GM12891 (cell line): Measurements from ENCODE around the gene MMP8.
A peak's percentile ranks its signal among the peaks of the same experiment; 100 is the strongest.

Source experiments
- DNase-seq: peaks from one replicate; pipeline ENCODE4 v3.0.0; 2011; ENCODE audit warnings: low spot score; ENCODE audit not compliant: insufficient read length
- FAIRE-seq: peaks from 2 replicates; lab custom pipeline; 2011; peaks lifted over from hg19 to GRCh38; lab: Jason Lieb, UNC
- PAX5 ChIP-seq: IDR thresholded peaks from 2 replicates; pipeline ENCODE4 v1.6.1; 2011; ENCODE audit warnings: low read length, moderate library complexity, mild to moderate bottlenecking; ENCODE audit not compliant: insufficient read depth, severe bottlenecking
- POLR2A ChIP-seq: IDR thresholded peaks from 2 replicates; pipeline ENCODE4 v1.6.1; 2011; ENCODE audit warnings: low read depth, low read length, control low read depth
- POLR2AphosphoS5 ChIP-seq: IDR thresholded peaks from 2 replicates; pipeline ENCODE4 v1.6.1; 2011; ENCODE audit warnings: low read depth, low read length, control low read depth
- POU2F2 ChIP-seq: IDR thresholded peaks from 2 replicates; pipeline ENCODE4 v1.6.1; 2011; ENCODE audit warnings: low read depth, mild to moderate bottlenecking, control low read depth, low read length, moderate library complexity
- SPI1 ChIP-seq: IDR thresholded peaks from 2 replicates; pipeline ENCODE4 v1.6.1; 2011; ENCODE audit warnings: low read depth, low read length, control low read depth
- TAF1 ChIP-seq: IDR thresholded peaks from 2 replicates; pipeline ENCODE4 v1.6.1; 2011; ENCODE audit warnings: low read depth, low read length, control low read depth

MMP8 gene

DNA sequence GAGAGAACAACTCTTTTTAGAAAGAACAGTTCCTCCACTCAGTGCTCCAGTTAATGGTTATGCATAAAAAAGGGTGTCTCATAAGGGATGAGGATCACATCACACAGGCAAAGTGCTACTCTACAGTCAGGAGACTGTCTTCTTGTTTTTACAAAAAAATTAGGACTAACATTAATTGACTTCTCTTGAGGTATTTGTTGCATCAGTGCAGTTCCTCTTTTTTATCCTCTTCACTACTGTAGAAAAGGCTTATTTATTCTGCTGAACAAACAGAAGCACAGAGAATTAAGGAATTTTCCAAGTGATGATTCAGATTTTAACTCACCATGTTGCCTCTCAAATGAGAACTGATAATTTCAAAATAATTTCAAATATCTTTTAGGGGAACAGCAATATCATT is 1.9 kb downstream of the MMP8 start:
- no peak for DNase-seq
- no peak for FAIRE-seq
- TF ChIP-seq PAX5 (no peak), POU2F2 (no peak), POLR2A (no peak), SPI1 (peak; percentile 61; the same call in 1 of the 2 replicates)

- TF ChIP-seq POU2F2 = no peak
- TF ChIP-seq POLR2AphosphoS5 = no peak
- TF ChIP-seq SPI1 = no peak
- TF ChIP-seq TAF1 = no peak
- TF ChIP-seq PAX5 = no peak
- TF ChIP-seq POLR2A = no peak
- DNase-seq (no peak), FAIRE-seq (no peak)
These were observed 5.0 kb downstream of the MMP8 start for GRCh38 chr11:102719620-102720277.

- FAIRE-seq (no peak), DNase-seq (no peak)
- TF ChIP-seq POU2F2 (no peak), SPI1 (no peak), PAX5 (no peak), POLR2AphosphoS5 (no peak), TAF1 (no peak), POLR2A (no peak)
These were observed 7.5 kb downstream of the MMP8 start for GRCh38 chr11:102717280-102717679.

DNA sequence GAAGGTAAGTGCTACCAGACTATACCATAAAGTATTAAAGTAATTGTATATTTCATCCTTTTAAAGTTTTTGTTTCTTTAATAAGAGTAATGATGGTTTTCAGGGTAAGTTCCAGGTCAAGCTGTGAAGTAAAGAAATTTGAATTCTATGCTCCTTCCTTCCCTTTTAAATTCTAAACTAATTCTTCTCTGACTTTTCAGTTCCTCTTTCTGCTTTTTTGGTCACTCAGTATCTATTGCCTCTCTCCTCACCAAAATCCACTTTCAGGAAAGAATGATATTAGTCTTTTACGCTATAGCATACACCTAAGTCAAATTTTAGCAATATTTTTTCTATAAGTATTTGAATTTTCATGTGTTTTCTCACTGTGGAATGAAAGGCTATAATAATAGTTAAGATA is 8.2 kb downstream of the MMP8 start:
- FAIRE-seq (no peak), DNase-seq (no peak)

GRCh38 chr11:102712137-102712536 is 12.6 kb downstream of the MMP8 start:
- TF ChIP-seq POLR2AphosphoS5 (no peak), SPI1 (no peak), PAX5 (no peak)
- FAIRE-seq (no peak), DNase-seq (no peak)

More for the DNA sequence above, 8.2 kb downstream of the MMP8 start:
- TF ChIP-seq TAF1 (no peak), POU2F2 (no peak), POLR2A (no peak), PAX5 (no peak), SPI1 (peak; percentile 91), POLR2AphosphoS5 (no peak)

DNA sequence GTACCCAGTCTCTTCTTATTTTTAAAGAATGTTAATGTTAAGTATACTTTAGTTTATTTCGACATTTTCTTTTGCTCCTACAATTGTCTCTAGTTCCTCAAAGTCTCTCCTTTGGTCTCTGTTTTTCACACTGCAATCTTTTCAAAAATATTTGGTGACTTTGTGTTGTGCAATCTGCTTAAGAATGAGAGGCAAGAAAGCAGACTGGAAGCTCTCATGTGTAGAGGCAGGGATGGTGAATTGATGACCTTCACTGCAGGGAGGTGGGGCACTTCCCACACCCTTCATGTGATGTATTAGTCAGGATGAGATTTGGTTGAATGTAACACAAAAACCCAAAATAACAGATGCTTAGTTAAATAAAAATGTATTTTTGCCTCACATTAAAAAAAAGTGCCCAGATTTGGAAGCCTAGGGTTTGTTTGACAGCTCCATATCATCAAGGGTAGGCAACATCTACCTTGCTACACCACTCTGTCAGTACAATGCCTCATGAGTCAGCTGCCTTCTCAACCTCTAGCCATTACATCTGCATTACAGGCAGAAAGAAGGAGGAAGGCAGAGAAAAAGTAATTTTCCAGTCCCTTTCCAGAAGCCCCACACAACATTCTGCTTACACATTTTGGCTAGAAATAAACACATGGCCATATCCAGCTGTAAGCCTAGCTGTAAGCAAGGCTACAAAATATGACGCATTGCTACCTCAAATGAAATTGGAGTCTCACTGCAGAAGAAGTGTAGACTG is 15.4 kb downstream of the MMP8 start:
- no peak for TF ChIP-seq POLR2AphosphoS5
- no peak for TF ChIP-seq PAX5
- TF ChIP-seq POLR2A = no peak
- TF ChIP-seq SPI1 = no peak
- no peak for TF ChIP-seq TAF1
- no peak for TF ChIP-seq POU2F2
- FAIRE-seq (no peak), DNase-seq (no peak)

DNA sequence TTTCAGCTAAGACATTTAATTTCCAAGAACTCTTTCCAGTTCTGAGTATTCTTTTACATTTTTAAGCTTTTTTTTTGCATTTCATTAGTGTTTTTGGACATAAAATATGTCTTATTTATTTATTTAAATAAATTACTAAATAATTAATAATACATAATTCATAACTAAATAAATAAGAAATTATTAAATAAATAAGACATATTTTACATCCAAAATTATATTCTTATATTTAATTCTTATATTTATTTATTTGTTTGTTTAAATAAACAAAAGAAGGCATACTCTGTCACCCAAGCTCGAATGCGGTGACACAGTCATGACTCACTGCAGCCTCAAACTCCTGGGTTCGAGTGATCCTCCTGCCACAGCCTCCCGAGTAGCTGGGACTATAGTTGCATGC is 16.1 kb downstream of the MMP8 start:
- TF ChIP-seq TAF1 = no peak
- no peak for TF ChIP-seq PAX5
- no peak for TF ChIP-seq POU2F2
- TF ChIP-seq POLR2A = no peak
- no peak for TF ChIP-seq SPI1
- TF ChIP-seq POLR2AphosphoS5 = no peak
- no peak for FAIRE-seq
- no peak for DNase-seq

- DNase-seq (no peak), FAIRE-seq (no peak)
- TF ChIP-seq TAF1 = no peak
- no peak for TF ChIP-seq SPI1
- TF ChIP-seq PAX5 = no peak
- TF ChIP-seq POU2F2 = no peak
- TF ChIP-seq POLR2AphosphoS5 = no peak
- no peak for TF ChIP-seq POLR2A
These were observed 19.1 kb downstream of the MMP8 start, which contains the start of gene MMP27 for GRCh38 chr11:102705626-102706025. MMP27 (minus strand) TSS chr11:102705769; CDS start chr11:102705714, 55 bp downstream.

GRCh38 chr11:102704841-102705240 is 19.9 kb downstream of the MMP8 start:
- TF ChIP-seq TAF1 (no peak), POU2F2 (no peak), SPI1 (no peak), PAX5 (no peak), POLR2AphosphoS5 (no peak), POLR2A (no peak)
- DNase-seq (no peak), FAIRE-seq (no peak)

- no peak for TF ChIP-seq TAF1
- TF ChIP-seq SPI1 = no peak
- no peak for TF ChIP-seq POLR2AphosphoS5
- no peak for TF ChIP-seq POU2F2
- TF ChIP-seq POLR2A = no peak
- no peak for TF ChIP-seq PAX5
- FAIRE-seq = no peak
- DNase-seq = no peak
These were observed 20.8 kb downstream of the MMP8 start for GRCh38 chr11:102703826-102704493.
